Activated CD4-positive, alpha-beta T cell treated with anti-CD3 and anti-CD28 coated beads for 4 hours (primary cell): ENCODE data around the gene NTM.

ENCODE experiments used
- DNase-seq, 2 donors: peaks; one replicate each; pipeline ENCODE4 v3.0.0-alpha.2; 2020

NTM gene

GRCh38 chr11:131934006-131934405, 563.6 kb downstream of the NTM start:
- DNase-seq, result no peak

- DNase-seq, result no peak
Observed at GRCh38 chr11:131938351-131938751, 567.9 kb downstream of the NTM start.

GRCh38 chr11:131940126-131940525, 569.7 kb downstream of the NTM start:
- no peak for DNase-seq

GRCh38 chr11:131942878-131943277, 572.5 kb downstream of the NTM start:
- DNase-seq, result no peak

- no peak for DNase-seq
Observed at GRCh38 chr11:131943295-131943694, 572.9 kb downstream of the NTM start.

DNA sequence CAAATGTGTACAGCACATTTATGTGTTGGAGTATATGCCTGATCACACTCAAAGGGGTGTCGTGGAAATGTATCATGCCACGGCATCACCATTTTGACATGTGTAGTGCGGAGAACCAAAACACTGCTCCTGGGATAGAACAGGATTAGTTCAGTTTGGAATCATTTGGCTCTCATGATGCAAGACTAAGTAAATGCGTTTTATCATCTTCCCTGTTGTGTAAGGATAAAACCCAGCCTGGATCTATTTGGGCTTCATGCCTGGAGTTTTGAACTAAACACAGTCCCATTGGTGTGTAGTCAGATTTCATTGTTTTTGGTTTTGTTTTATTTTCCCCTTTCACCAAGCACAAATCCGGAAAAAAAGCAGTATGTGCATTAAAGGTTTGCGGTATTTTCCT, 574.3 kb downstream of the NTM start:
- DNase-seq, result no peak

GRCh38 chr11:131945706-131946105, 575.3 kb downstream of the NTM start:
- DNase-seq, result no peak

DNA sequence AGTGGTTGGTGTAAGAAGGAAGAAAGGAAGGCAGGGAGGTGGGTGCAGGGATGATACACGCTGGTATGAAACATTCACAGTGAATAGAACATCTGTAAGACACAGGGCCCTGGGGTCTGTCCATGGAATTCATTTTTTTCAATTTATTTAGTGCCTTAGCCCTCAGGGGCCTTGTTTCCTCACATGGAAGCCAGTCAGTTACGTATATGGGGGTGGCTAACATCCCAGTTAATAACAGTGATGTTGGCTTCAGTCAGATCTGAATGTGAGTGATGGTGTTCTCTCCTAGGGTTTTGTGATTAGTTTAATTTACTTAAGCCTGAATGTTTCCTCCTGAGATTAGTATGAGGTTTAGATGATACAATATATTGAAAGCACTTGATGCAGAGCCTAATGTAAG, 577.1 kb downstream of the NTM start:
- no peak for DNase-seq

- DNase-seq, result no peak
Observed at GRCh38 chr11:131951121-131951520, 580.7 kb downstream of the NTM start.

GRCh38 chr11:131954146-131954545, 583.7 kb downstream of the NTM start:
- DNase-seq, result no peak

GRCh38 chr11:131955904-131956303, 585.5 kb downstream of the NTM start:
- DNase-seq, result no peak

GRCh38 chr11:131957201-131957600, 586.8 kb downstream of the NTM start:
- no peak for DNase-seq

DNA sequence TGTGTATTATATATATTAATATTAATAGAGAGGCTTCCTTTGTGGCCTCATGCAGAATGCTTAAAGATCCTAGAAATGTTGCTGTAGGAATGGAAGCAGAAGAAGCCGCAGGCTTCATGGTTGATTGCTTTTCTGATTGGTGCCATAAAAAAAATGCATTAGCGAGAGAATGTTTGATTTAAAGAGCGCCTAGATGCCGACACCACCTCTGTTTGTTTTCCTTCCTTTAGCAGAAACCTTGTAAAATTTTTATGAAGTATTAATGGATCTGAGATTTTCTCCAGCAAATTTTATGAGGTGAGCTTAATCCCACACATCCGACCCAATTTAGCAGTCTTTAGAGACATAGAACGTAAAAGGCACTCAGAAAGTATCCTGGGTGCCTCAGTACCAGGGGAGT, 587.5 kb downstream of the NTM start:
- no peak for DNase-seq

- no peak for DNase-seq
Observed at GRCh38 chr11:131962818-131963217, 592.4 kb downstream of the NTM start.

- no peak for DNase-seq
Observed at GRCh38 chr11:131964698-131965483, 594.5 kb downstream of the NTM start.

DNA sequence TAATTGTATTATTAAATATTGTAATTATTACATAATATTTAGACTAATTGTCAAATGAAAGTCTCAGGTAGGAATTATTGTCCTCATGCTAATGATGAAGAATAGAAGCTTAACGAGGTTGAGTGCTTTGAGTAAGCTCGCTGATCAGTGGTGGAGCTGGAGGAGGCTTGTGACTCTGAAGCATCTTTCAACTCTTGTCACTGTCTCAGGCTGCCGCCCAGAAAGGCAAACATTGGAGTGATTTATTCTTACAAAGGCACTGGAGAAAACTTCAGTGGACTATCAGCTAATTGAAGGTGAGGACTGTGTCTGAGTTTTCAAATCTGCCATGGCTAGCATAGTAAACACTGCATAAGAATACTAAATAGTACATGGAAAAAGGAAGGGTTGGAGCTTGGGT, 595.1 kb downstream of the NTM start:
- no peak for DNase-seq

DNA sequence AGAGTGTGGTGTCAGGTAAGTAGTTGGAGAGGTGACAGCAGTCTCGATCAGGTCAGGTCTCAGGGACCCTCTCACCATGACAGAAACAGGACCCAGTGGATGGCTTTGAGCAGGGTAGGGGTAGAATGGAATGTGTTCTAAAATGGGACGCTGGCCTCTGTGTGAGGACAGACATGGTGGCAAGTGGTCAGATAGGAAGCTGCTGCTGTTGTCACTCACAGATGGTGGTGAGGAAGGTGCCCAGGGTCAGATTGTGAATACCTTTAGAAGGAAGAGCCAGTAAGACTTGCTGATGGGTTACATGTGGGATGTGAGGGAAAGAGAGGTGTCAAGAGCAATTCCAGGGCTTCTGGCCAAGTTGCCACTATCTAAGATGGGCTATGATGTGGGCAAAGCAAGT, 596.3 kb downstream of the NTM start:
- DNase-seq, result no peak

DNA sequence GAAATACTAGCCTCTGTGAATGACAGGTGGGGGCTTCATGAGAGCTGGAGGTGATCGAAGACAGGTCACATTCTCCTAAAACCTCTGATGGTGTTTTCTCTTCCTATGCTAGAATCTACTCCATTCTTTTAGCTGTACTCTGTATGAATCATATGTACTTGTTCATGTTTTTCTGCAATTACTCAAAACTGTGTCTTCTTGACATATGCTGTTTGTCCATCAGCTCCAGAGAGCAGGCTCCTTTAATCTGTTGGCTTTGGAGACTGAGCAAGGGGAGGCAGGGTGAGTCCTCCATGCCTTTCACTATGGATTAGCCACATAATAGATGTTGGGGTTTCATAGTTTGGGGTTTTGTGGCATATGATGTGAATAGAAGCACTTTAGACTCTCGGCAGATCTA, 598.8 kb downstream of the NTM start:
- DNase-seq, result no peak

GRCh38 chr11:131973061-131973460, 602.6 kb downstream of the NTM start:
- DNase-seq, result no peak

- no peak for DNase-seq
Observed at GRCh38 chr11:131975619-131976018, 605.2 kb downstream of the NTM start.

DNA sequence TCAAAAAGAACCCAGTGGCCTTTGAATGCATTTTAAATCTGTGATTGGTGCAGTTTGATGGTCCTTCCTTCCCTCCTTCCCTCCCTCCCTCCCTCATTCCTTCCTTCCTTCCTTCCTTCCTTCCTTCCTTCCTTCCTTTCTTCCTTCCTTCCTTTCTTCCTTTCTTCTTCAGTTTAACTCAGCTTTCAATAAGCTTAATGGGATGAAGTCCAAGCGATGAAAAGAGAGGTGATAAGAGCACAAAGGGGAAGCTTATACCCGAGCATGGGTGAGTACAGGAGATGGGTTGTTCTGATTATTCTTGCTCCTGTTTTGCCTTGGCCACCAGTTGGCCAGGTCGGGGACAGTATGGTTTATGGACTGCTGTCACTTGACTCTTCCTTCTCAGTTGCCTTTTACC, 605.6 kb downstream of the NTM start:
- no peak for DNase-seq

GRCh38 chr11:131977231-131977630, 606.8 kb downstream of the NTM start:
- no peak for DNase-seq

DNA sequence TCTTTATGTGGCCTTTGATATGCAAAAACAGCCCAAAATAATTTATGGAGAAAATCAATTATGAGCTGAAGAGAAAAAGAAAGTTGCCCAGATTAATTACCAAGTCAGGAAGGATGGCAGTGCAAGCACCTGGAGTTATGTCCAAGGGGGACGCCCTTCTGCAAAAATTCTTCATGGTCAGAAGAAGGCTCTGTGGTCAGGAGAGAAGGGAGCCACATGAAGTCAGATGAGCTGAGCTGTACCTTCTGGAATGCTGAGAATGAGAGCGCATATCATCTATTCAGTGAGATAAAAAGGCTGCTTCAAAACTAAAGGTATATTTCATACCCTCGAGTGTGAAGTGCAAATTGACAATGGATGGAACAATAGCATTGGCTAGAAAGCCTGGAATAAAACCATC, 607.4 kb downstream of the NTM start:
- DNase-seq, result no peak

- no peak for DNase-seq
Observed at GRCh38 chr11:131978351-131978750, 607.9 kb downstream of the NTM start.

DNA sequence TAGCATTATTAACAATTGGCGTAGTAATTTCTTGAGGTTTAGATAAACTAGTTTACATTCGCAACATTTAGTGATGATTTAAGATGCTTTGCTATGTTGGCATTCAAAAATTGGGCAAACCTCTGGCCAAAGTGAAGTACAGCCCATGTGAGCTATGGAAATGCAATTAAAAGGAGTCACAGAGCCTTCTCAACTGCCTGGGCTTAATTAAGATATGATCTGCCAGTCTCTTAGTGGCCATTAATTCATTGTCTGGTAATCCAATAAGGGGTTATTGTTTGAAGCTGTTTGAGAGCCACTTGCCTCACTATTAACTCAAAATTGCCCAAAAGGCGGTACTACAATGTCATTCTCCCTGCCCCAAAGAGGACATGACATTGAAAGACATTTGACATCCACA, 608.9 kb downstream of the NTM start:
- no peak for DNase-seq
